GM12875 (cell line): ENCODE measurements around the gene SYNE2.

ENCODE experiments used
- H3K4me3 ChIP-seq: one replicate; pipeline ENCODE4 v1.5.1; 2011; ENCODE audit warnings: low read depth, low read length, control low read depth
- CTCF ChIP-seq: IDR thresholded peaks from 2 replicates; pipeline ENCODE4 v1.5.1; 2011; ENCODE audit warnings: low read depth, mild to moderate bottlenecking, control low read depth, inconsistent platforms, low read length, moderate library complexity, borderline replicate concordance; ENCODE audit not compliant: insufficient read depth

SYNE2 gene

DNA sequence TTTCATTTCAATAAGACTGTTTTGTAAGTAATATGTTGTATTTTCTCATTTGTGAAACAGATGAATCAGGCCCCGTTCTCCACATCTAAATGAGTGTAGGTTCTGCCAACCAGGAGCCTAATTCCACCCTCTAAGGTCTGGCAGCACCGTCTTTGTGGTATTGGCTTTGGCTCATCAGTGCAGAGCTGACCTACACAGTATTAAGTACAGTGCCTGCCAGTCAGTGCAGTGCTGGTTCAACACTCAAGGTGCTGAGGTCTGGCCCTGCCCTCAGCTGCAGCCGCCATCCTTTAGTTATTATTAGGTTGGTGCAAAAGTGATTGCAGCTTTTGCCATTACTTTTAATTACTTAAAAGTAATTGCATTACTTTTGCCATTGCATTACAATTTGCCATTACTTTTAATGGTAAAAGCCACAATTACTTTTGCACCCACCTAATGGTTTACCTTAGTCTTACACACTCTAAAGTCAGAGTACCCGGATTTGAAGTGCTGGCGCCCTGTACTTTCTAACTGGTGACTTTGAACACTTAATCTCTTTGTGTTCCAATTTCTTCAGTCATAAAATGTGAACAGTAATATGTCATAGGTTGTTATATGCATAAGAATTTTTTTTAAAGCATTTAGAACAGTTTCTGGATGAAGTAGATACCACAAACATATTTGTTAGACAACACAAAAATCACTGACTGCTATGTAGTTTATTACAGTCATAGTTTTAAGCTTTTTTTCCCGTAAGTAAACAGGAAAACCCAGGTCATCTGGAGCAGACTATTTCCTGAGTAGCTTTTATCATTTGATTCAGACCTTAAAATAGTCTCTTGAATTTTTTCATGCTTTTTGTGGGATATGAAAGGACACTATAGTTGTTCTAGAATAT is 99.5 kb downstream of the SYNE2 start:
- H3K4me3 ChIP-seq = no peak overlapping the region
- TF ChIP-seq CTCF = no peak

- no peak overlapping the region for H3K4me3 ChIP-seq
- no peak for TF ChIP-seq CTCF
These were observed 100.2 kb downstream of the SYNE2 start for GRCh38 chr14:63952933-63953437.

DNA sequence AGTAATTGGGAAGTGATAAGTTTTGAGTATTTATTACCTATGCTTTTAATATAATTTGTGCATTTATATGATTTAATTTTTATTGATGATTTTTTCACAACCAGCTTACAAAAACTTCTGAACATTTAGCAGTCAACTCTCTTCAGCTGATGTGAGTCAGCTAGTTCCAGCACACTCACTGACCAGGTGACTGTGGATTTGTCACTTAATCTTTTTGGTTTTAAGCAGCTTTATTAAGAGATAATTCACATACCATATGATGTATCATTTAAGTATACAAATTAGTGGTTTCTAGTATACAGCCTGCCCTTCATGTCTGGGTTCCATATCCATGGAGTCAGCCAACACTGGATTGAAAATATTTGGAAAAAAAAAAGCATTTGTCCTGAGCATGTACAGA is 103.5 kb downstream of the SYNE2 start:
- TF ChIP-seq CTCF = no peak
- no peak overlapping the region for H3K4me3 ChIP-seq

DNA sequence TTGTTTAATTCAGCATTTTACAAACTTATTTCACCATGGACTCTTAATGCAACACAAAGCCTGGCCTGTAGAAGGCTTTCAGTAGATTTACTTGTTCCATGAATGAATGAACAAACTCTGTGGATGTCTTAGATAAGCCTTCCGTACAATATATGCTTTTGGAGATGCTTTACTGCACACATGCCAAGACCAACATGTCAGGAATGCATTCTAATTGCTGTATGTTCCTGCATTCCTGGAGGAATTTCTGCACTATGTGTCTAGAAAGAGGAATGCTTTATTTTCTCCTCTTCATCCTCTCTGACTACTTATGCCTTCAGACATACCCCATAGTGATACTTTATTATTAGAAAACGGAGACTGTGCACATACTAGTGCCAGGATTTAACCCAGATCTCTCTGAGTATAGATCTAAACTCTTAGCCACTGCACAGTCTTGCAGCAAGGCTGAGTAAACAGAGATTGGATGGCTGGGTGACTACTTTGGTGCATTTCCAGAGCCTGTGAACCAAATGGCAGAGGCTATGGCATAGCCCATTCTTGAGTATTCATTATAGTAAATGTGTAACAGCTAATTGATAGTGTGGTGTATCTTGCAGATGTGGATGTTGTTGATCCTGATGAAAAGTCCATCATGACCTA is 108.2 kb downstream of the SYNE2 start:
- H3K4me3 ChIP-seq = no peak overlapping the region
- TF ChIP-seq CTCF = no peak

- H3K4me3 ChIP-seq = no peak overlapping the region
These were observed 110.1 kb downstream of the SYNE2 start for GRCh38 chr14:63962906-63963305.

DNA sequence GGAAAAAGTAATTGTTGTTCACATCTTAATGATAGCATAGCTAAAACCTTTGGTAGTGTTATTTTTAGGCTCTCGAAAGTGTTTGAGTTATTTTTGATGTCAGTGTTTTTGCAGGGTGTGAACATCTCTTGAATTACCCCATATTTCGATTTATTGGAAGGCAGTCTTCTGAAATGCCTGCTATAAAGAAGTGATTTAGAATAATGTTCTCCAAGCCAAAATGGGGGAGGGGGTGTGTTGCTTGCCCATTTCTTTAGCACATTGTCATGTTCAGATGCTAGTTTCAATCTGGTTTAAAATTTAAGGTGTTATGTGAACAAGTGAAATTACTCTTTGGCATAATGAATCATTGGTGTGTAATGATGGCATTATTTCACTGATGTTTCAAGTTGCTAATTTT is 110.6 kb downstream of the SYNE2 start:
- H3K4me3 ChIP-seq = no peak overlapping the region
- no peak for TF ChIP-seq CTCF

More at GRCh38 chr14:63962906-63963305, 110.1 kb downstream of the SYNE2 start:
- TF ChIP-seq CTCF = no peak

- TF ChIP-seq CTCF = no peak
- no peak overlapping the region for H3K4me3 ChIP-seq
These were observed 111.3 kb downstream of the SYNE2 start for GRCh38 chr14:63964113-63964512.
